Measurements from ENCODE around the gene GUCY2F. TPM values are rescaled to one million over a fixed set of nuclear protein-coding genes. Genes with fewer than 3 reads are reported as not detected.
A peak's percentile ranks its signal among the peaks of the same experiment; 100 is the strongest.

Gene GUCY2F
- total RNA-seq (2022) (not detected in 2 replicates), Bru-seq, nascent RNA (percentile 2 among the genes with signal in this experiment), BruChase-seq, experiment 1, labeled RNA remaining after a 2-hour chase (percentile 1 among the genes with signal in this experiment), BruChase-seq, experiment 2, labeled RNA remaining after a 6-hour chase (percentile 8 among the genes with signal in this experiment)
- long read RNA-seq, result 0 reads

GRCh38 chrX:109481986-109482385 lies at the start of gene GUCY2F:
GUCY2F (minus strand) TSS chrX:109482086; CDS start chrX:109475936, 6,150 bp downstream.
- intact Hi-C loops (cut with micrococcal nuclease; ENCODE audit: unreplicated experiment), result no loop called here
- ChIA-PET CTCF (no interaction called here), POLR2A (no interaction called here)
- DNase-seq, result no peak
- Mint-ChIP-seq H3K27me3 (ENCODE audit: insufficient read depth, unreplicated experiment) (peaks cover 8% of the 10 kb centered on the region), H3K27ac (ENCODE audit: unreplicated experiment) (no peak within 1 kb of the TSS), H3K9me3 (ENCODE audit: unreplicated experiment) (no peaks in the 10 kb centered on the region), H3K4me3 (ENCODE audit: unreplicated experiment) (no peak within 1 kb of the TSS), H3K4me1 (ENCODE audit: low read depth, unreplicated experiment) (no peaks in the 10 kb centered on the region), H3K36me3 (ENCODE audit: insufficient read depth, unreplicated experiment) (no peaks in the 10 kb centered on the region)
- BruUV-seq (replicated peaks), result no TSS peak
- Histone ChIP-seq H3K9me3 (no peaks in the 10 kb centered on the region), H3K4me1 (no peaks in the 10 kb centered on the region), H3K4me3 (ENCODE audit: low read depth, low read length) (no peak within 1 kb of the TSS), H3K27me3 (replicated peaks; ENCODE audit: control insufficient read depth, insufficient read depth, low read length) (no peaks in the 10 kb centered on the region), H3K36me3 (ENCODE audit: control insufficient read depth, insufficient read depth, low read length) (no peaks in the 10 kb centered on the region)
- no peak for TF ChIP-seq CTCF (IDR thresholded peaks at IDR 0.05; ENCODE audit: insufficient read depth in 1 of 2, low read depth in 1 of 2, low read length in 1 of 2, severe bottlenecking in 1 of 2, unreplicated experiment in 1 of 2)

DNA sequence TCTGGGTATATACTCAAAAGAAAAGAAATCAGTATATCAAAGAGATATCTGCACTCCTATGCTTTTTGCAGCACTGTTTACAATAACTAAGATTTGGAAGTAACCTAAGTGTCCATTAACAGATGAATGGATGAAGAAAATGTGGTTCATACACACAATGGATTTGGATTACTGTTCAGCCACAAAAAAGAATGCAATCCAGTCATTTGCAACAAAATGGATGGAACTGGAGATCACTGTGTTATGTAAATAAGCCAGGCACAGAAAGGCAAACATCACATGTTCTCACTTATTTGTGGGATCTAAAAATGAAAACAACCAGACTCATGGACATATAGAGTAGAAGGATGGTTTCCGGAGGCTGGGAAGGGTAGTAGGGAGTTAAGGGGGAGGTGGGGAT lies 37.1 kb upstream of the GUCY2F start:
- Mint-ChIP-seq H3K4me1 (ENCODE audit: low read depth, unreplicated experiment) (no peaks in the 10 kb centered on the region), H3K27me3 (ENCODE audit: insufficient read depth, unreplicated experiment) (peaks cover 22% of the 10 kb centered on the region), H3K27ac (ENCODE audit: unreplicated experiment) (no peak overlapping the region), H3K36me3 (ENCODE audit: insufficient read depth, unreplicated experiment) (no peaks in the 10 kb centered on the region), H3K4me3 (ENCODE audit: unreplicated experiment) (no peak overlapping the region), H3K9me3 (ENCODE audit: unreplicated experiment) (no peaks in the 10 kb centered on the region)
- ChIA-PET CTCF (no interaction called here), POLR2A (no interaction called here)
- Histone ChIP-seq H3K4me3 (ENCODE audit: low read depth, low read length) (no peak overlapping the region), H3K4me1 (no peaks in the 10 kb centered on the region), H3K36me3 (ENCODE audit: control insufficient read depth, insufficient read depth, low read length) (no peaks in the 10 kb centered on the region), H3K27me3 (replicated peaks; ENCODE audit: control insufficient read depth, insufficient read depth, low read length) (no peaks in the 10 kb centered on the region), H3K9me3 (no peaks in the 10 kb centered on the region)
- intact Hi-C loops (cut with micrococcal nuclease; ENCODE audit: unreplicated experiment), result no loop called here
- DNase-seq, result no peak
- TF ChIP-seq CTCF (IDR thresholded peaks at IDR 0.05; ENCODE audit: insufficient read depth in 1 of 2, low read depth in 1 of 2, low read length in 1 of 2, severe bottlenecking in 1 of 2, unreplicated experiment in 1 of 2), result no peak
- no TSS peak for BruUV-seq (replicated peaks)

DNA sequence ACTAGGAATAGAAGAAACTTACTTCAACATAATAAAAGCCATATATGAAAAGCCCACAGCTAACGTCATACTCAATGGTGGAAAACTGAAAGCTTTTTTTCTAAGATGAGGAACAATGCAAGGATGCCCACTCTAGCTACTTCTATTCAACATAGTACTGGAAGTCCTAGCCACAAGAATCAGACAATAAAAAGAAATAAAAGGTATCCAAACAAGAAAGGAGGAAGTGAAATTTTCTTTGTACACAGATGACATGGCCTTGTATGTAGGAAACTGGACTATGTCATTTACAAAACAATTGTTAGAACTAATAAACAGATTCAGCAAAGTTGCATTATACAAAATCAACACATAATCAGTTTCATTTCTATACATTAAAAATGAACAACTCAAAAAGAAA lies 29.2 kb upstream of the GUCY2F start:
- Histone ChIP-seq H3K36me3 (ENCODE audit: control insufficient read depth, insufficient read depth, low read length) (no peaks in the 10 kb centered on the region), H3K9me3 (no peaks in the 10 kb centered on the region), H3K4me1 (no peaks in the 10 kb centered on the region), H3K27me3 (replicated peaks; ENCODE audit: control insufficient read depth, insufficient read depth, low read length) (no peaks in the 10 kb centered on the region), H3K4me3 (ENCODE audit: low read depth, low read length) (no peak overlapping the region)
- peaks cover 21% of the 10 kb centered on the region for H3K27me3 Mint-ChIP-seq (ENCODE audit: insufficient read depth, unreplicated experiment)
- BruUV-seq (replicated peaks), result no TSS peak
- no peaks in the 10 kb centered on the region for H3K9me3 Mint-ChIP-seq (ENCODE audit: unreplicated experiment)
- intact Hi-C loops (cut with micrococcal nuclease; ENCODE audit: unreplicated experiment), result no loop called here
- H3K4me3 Mint-ChIP-seq (ENCODE audit: unreplicated experiment), result no peak overlapping the region
- ChIA-PET CTCF (no interaction called here), POLR2A (no interaction called here)
- H3K36me3 Mint-ChIP-seq (ENCODE audit: insufficient read depth, unreplicated experiment), result no peaks in the 10 kb centered on the region
- TF ChIP-seq CTCF (IDR thresholded peaks at IDR 0.05; ENCODE audit: insufficient read depth in 1 of 2, low read depth in 1 of 2, low read length in 1 of 2, severe bottlenecking in 1 of 2, unreplicated experiment in 1 of 2), result no peak
- DNase-seq, result no peak
- H3K27ac Mint-ChIP-seq (ENCODE audit: unreplicated experiment), result no peak overlapping the region
- H3K4me1 Mint-ChIP-seq (ENCODE audit: low read depth, unreplicated experiment), result no peaks in the 10 kb centered on the region
